Hepatocyte (in vitro differentiated cells): ENCODE data around the gene CPE.

Source experiments
- EZH2phosphoT487 ChIP-seq: fragments of 200-600 bp; sonication (generic); IDR thresholded peaks from one replicate; pipeline ENCODE4 v1.6.1; 2018; ENCODE audit warnings: antibody characterized with exemption, mild to moderate bottlenecking, low read depth, moderate library complexity; ENCODE audit not compliant: unreplicated experiment, severe bottlenecking
- TF ChIP-seq, protein P1 (sequence below): fragments of 200-600 bp; sonication (generic); IDR thresholded peaks from 2 replicates; pipeline ENCODE4 v1.5.1; 2016; ENCODE audit warnings: antibody characterized with exemption, mild to moderate bottlenecking; ENCODE audit not compliant: poor library complexity

DNA sequence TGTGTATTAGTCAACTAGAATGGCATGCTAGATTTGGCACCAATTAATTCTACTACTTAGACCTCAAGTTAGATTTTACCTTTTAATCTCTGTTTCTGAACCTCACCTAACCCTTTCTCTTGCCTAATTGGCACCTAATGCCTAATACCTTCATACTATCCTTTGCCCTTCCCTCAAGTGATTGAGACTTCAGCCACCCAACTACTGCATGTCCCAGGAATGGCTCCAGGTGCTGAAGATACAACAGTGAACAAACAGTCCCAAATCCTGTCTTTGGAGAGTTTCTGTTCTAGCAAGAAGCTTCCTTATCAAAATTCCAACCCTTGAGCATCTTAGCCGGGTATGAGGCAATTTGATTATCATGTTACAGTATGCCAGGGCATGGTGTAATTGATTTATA lies 139.9 kb downstream of the CPE start:
- TF ChIP-seq, protein P1, sequence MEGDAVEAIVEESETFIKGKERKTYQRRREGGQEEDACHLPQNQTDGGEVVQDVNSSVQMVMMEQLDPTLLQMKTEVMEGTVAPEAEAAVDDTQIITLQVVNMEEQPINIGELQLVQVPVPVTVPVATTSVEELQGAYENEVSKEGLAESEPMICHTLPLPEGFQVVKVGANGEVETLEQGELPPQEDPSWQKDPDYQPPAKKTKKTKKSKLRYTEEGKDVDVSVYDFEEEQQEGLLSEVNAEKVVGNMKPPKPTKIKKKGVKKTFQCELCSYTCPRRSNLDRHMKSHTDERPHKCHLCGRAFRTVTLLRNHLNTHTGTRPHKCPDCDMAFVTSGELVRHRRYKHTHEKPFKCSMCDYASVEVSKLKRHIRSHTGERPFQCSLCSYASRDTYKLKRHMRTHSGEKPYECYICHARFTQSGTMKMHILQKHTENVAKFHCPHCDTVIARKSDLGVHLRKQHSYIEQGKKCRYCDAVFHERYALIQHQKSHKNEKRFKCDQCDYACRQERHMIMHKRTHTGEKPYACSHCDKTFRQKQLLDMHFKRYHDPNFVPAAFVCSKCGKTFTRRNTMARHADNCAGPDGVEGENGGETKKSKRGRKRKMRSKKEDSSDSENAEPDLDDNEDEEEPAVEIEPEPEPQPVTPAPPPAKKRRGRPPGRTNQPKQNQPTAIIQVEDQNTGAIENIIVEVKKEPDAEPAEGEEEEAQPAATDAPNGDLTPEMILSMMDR, result no peak
- no peak for TF ChIP-seq EZH2phosphoT487
